ENCODE data around the gene WHAMM. TPM values are rescaled to one million over a fixed set of nuclear protein-coding genes. Genes with fewer than 3 reads are reported as not detected.
"Not testable (repeated sequence)": the region's sequence is repeated elsewhere in the genome, so short reads cannot be mapped to it uniquely, and the experiment has no call there.

The WHAMM gene
- total RNA-seq, 8 experiments from 2014 or later, result 2.2 to 6.6 (median 4.6) TPM

DNA sequence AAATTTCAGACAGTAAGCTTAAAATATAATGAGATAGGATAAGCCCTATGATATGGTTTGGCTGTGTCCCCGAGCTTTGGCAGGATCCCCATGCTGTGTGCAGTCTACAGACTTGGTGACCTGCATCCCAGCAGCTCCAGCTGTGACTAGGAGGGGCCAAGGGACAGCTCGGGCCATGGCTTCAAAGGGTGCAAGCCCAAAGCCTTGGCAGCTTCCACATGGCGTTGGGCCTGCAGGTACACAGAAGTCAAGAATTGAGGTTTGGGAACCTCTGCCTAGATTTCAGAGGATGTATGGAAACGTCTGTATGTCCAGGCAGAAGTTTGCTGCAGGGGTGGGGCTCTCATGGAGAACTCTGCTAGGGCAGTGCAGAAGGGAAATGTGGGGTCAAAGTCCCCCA, 56.2 kb downstream of the WHAMM start:
- ATAC-seq (replicated peaks in 6 of 8); H3K27ac ChIP-seq; in situ Hi-C loops (cut with MboI; ENCODE audit: low pct_unique_long_range_greater_than_20kb in 2 of 9, low sequenced_read_pairs in 9 of 9, unreplicated experiment in 9 of 9); H3K4me3 ChIP-seq; H3K4me1 ChIP-seq (replicated peaks in 1 of 2): not testable (repeated sequence)
- WGBS, 10 experiments, result 33 to 85% (median 63%) methylated on average over 1 to 3 of the region's 4 CpGs; no CpG with 5 or more reads in 4 of the 10 experiments

DNA sequence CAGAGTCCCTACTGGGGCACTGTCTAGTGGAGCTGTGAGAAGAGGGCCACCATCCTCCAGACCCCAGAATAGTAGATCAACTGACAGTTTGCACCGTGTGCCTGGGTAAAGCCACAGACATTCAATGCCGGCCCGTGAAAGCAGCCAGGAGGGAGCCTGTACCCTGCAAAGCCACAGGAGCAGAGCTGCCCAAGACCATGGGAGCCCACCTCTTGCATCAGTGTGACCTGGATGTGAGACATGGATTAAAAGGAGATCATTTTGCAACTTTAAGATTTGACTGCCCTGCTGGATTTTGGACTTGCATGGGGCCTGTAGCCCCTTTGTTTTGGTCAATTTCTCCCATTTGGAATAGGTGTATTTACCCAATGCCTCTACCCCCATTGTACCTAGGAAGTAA, 56.6 kb downstream of the WHAMM start:
- WGBS, 10 experiments, result 100% methylated on average over 2 to 3 of the region's 3 CpGs; no CpG with 5 or more reads in 7 of the 10 experiments
- H3K4me3 ChIP-seq; in situ Hi-C loops (cut with MboI; ENCODE audit: low pct_unique_long_range_greater_than_20kb in 2 of 9, low sequenced_read_pairs in 9 of 9, unreplicated experiment in 9 of 9); ATAC-seq (replicated peaks in 6 of 8); H3K4me1 ChIP-seq (replicated peaks in 1 of 2); H3K27ac ChIP-seq: not testable (repeated sequence)

DNA sequence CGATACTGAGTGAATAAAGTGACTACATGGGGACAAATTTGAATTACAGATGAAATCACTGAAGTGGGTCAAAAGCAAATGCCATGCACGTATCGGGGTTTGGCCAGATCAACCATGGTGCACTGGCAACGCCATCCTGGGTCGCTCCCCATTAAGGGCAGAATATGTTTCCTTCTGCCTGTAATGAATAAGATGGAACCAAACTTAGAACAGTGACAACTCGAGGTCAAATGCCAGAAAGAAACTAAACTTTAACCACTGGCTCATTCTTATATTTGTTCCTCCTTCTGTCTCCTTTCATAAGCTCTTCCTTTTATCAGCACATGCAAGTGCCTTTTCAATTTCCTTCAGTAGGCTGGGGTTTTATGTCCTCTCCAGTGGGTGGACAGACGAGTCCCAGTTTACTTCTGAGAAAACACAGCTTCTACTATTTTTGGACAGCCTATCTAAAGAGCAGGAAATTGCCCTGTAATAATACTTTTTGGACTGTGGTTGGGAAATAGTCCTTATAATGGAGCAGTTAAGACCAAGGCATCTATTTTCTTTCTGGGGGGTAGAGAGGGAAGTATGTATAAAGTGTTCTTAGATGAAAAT, 61.4 kb downstream of the WHAMM start:
- Histone ChIP-seq H3K4me3 (no peak overlapping the region), H3K27ac (no peak overlapping the region), H3K4me1 (replicated peaks in 1 of 2) (no peaks in the 10 kb centered on the region)
- WGBS, 10 experiments, result 38 to 92% (median 80%) methylated on average over 2 to 7 of the region's 7 CpGs; no CpG with 5 or more reads in 1 of the 10 experiments
- no peak for ATAC-seq (replicated peaks in 6 of 8)
- in situ Hi-C loops (cut with MboI; ENCODE audit: low pct_unique_long_range_greater_than_20kb in 2 of 9, low sequenced_read_pairs in 9 of 9, unreplicated experiment in 9 of 9), result no loop called here

DNA sequence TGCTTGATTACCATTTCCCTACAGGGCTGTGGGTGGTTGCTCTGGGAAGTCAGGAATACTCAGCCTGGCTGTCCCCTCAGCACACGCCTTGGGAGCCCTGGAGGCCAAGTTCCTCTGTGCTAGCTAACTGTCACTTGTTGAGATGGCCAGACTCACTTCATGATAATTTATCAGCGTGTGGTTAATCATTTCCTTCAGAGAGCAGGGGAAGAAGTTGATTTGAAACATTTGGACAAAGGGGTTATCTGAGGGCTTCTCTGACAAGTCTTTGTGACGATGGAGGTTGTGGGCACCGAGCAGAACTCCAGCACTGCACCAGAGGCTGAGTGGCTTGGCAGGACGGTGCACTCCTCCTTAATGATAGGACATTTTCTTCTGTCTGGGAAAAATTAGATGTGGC, 61.9 kb downstream of the WHAMM start:
- Histone ChIP-seq H3K4me1 (replicated peaks in 1 of 2) (no peaks in the 10 kb centered on the region), H3K4me3 (no peak overlapping the region), H3K27ac (no peak overlapping the region)
- in situ Hi-C loops (cut with MboI; ENCODE audit: low pct_unique_long_range_greater_than_20kb in 2 of 9, low sequenced_read_pairs in 9 of 9, unreplicated experiment in 9 of 9), result no loop called here
- peak in 1 of 8 experiments; percentile 19 for ATAC-seq (replicated peaks in 6 of 8)
- 25 to 100% (median 54%) methylated on average over 1 to 3 of the region's 5 CpGs; no CpG with 5 or more reads in 4 of the 10 experiments for WGBS, 10 experiments

DNA sequence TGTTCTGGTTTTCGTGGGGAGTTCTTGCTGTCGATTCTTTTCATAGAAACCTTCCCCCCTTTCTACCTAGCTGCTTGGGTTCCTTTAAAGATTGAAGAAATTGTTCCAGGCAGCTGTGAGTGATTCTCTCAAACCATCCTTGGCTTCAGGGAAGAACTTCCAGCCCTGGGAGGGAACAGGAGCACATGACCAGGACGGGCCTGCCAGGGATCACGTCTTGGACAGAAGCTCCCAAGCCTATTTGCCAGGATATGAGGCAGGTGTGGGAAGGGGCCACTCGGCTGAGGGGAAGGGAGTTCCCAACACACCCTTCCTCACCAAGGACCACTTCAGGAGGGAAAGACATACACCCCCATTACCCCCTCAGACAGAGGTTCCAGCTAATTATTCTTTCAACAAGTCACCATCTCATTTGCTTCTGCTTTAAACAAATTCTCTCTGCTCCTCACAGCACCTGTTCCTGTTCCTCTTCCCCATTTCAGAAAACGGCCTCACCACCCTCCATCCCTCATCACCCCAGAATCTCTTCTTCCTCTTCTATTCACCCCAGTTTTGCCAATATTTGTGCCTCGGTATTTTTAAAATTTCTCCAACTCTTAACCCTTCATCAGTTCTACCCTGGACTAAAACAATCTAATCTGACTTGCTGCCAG, 62.5 kb downstream of the WHAMM start:
- Histone ChIP-seq H3K4me1 (replicated peaks in 1 of 2) (no peaks in the 10 kb centered on the region), H3K27ac (no peak overlapping the region), H3K4me3 (no peak overlapping the region)
- in situ Hi-C loops (cut with MboI; ENCODE audit: low pct_unique_long_range_greater_than_20kb in 2 of 9, low sequenced_read_pairs in 9 of 9, unreplicated experiment in 9 of 9), result no loop called here
- WGBS, 10 experiments, result 25 to 93% (median 73%) methylated on average over 2 to 7 of the region's 7 CpGs; no CpG with 5 or more reads in 2 of the 10 experiments
- no peak for ATAC-seq (replicated peaks in 6 of 8)

DNA sequence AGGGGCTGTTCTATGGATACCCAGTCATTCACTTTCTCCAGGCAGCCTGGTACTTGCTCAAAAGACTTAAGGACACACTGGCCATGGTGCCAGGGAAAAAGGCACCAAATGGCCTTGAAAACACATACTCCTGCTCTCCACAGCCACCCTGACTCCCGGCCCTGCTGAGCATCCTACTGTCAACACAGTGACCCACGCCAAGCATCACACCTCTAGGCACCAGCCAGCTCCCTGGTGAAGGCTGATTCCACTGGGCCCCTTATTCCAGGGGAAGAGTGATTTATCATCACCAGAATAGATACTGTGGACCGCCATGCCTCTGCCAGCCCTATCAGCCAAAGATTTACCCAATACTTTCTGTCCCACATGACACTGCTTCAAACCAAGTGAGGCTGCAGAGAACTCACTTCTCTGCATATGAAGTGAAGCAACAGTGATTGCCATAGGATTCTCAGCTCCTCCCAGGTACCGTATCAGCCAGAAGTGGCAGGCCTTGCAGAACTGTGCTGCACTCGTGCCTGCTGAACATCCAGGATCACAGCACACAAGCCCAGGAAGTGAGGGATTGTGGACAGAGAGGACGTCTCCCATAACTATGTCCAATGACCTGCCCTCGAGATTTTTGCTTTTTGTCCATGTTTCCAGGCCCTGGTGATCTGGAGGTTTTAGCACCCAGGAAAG, 63.7 kb downstream of the WHAMM start:
- WGBS, 10 experiments, result 17 to 100% (median 75%) methylated on average over 1 to 4 of the region's 7 CpGs; no CpG with 5 or more reads in 4 of the 10 experiments
- ATAC-seq (replicated peaks in 6 of 8), result no peak
- Histone ChIP-seq H3K4me1 (replicated peaks in 1 of 2) (no peaks in the 10 kb centered on the region), H3K27ac (no peak overlapping the region), H3K4me3 (no peak overlapping the region)
- in situ Hi-C loops (cut with MboI; ENCODE audit: low pct_unique_long_range_greater_than_20kb in 2 of 9, low sequenced_read_pairs in 9 of 9, unreplicated experiment in 9 of 9), result no loop called here

DNA sequence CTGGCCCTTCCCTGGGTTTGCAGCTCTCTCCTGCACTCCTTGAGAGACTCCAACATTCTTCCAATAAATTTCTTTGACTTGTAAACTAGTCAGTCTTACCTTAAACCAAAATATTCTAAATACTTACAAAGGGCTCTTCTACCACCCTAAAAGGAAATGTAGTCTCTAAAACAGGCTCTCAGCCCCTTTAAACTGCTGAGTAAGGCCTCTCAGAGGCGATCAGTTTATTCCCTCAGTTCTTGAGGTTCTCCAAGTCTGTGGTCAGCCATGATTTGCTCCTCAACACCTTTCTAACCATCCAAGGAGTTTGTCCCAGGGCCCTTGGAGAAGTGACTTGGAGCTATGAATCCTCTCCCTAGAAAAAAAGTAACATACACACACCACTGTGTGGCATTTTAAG, 64.8 kb downstream of the WHAMM start:
- Histone ChIP-seq H3K4me1 (replicated peaks in 1 of 2) (no peaks in the 10 kb centered on the region), H3K27ac (no peak overlapping the region), H3K4me3 (no peak overlapping the region)
- WGBS, 10 experiments, result 60 to 100% (median 79%) methylated on average over 1 of the region's 1 CpG; no CpG with 5 or more reads in 6 of the 10 experiments
- ATAC-seq (replicated peaks in 6 of 8), result no peak
- in situ Hi-C loops (cut with MboI; ENCODE audit: low pct_unique_long_range_greater_than_20kb in 2 of 9, low sequenced_read_pairs in 9 of 9, unreplicated experiment in 9 of 9), result no loop called here

DNA sequence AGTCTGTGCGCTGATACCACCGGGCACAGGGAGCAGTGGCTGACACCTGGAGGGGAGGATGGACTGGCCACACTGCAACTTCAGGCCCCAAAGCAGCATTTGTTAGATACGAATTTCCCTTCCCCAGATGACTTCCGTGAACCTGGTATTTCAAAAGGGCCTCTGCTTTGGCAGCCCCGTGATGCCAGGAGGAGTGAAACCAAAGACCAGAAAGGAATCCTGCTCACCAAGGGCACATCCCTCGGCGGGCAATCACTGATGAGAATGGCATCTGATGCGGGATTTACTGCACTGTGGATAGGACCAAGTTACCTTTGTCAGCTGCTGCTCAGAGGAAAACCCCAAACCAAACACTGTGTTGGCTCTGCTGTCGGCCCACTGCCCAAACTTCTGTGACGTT, 65.5 kb downstream of the WHAMM start:
- H3K27ac ChIP-seq, result no peak overlapping the region
- no peak overlapping the region for H3K4me3 ChIP-seq
- ATAC-seq (replicated peaks in 6 of 8), result no peak
- H3K4me1 ChIP-seq (replicated peaks in 1 of 2), result no peaks in the 10 kb centered on the region
- WGBS, 10 experiments, result 40 to 100% (median 79%) methylated on average over 1 to 8 of the region's 10 CpGs; no CpG with 5 or more reads in 2 of the 10 experiments
- in situ Hi-C loops (cut with MboI; ENCODE audit: low pct_unique_long_range_greater_than_20kb in 2 of 9, low sequenced_read_pairs in 9 of 9, unreplicated experiment in 9 of 9), result no loop called here

DNA sequence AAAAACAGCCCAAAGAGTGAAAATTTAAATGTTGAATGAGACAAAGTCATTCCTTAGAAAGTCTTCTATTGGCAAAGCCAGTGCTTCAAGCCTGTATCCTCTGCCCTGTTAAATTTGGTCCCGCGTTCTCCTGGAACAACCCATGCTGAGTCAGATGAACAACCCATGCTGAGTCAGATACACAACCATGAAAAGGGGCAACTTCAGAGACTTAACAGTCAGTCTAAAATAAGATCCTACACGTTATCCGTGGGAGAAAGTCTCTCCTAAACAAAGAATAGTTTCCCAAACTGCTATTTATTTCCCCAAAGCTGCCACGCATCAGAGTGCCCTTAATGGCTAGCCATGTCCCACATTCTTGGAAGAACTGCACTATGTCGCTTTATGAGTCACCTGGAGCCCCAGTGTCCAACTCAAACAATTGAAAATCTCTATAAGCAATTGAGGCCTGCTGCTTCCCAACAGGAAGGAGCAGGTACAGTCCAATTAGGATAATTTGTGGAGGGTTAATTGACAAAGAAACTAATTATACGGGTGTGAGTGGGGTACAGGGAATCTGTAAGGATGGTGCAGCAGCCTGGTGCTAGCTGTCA, 66.1 kb downstream of the WHAMM start:
- H3K4me3 ChIP-seq, result no peak overlapping the region
- WGBS, 10 experiments, result 0 to 100% (median 72%) methylated on average over 1 to 6 of the region's 7 CpGs; no CpG with 5 or more reads in 1 of the 10 experiments
- H3K4me1 ChIP-seq (replicated peaks in 1 of 2), result no peaks in the 10 kb centered on the region
- H3K27ac ChIP-seq, result no peak overlapping the region
- no peak for ATAC-seq (replicated peaks in 6 of 8)
- in situ Hi-C loops (cut with MboI; ENCODE audit: low pct_unique_long_range_greater_than_20kb in 2 of 9, low sequenced_read_pairs in 9 of 9, unreplicated experiment in 9 of 9), result no loop called here

DNA sequence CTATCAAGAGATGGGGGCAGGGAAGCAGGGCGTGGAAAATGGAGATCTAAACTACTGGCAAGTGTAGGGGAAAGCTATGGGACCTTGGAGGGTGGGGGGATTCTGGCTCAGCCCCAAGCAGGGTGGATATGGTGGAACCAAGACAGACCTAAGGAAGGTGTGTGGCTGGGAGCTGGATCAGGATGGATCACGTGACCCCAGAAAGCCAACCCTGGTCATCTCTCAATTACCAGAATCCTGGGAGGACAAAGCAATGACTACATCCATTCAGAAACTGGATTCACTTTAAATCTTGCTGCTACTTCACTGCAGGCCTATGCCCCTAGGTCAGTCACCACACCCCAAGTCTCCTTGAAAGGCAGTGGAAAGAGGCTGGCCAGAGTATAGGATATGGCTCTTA, 68.4 kb downstream of the WHAMM start:
- Histone ChIP-seq H3K4me1 (replicated peaks in 1 of 2) (no peaks in the 10 kb centered on the region), H3K4me3 (no peak overlapping the region), H3K27ac (no peak overlapping the region)
- peak in 2 of 8 experiments; percentile 28 to 42 for ATAC-seq (replicated peaks in 6 of 8)
- WGBS, 10 experiments, result 60 to 100% (median 89%) methylated on average over 1 to 2 of the region's 2 CpGs; no CpG with 5 or more reads in 5 of the 10 experiments
- in situ Hi-C loops (cut with MboI; ENCODE audit: low pct_unique_long_range_greater_than_20kb in 2 of 9, low sequenced_read_pairs in 9 of 9, unreplicated experiment in 9 of 9), result no loop called here

DNA sequence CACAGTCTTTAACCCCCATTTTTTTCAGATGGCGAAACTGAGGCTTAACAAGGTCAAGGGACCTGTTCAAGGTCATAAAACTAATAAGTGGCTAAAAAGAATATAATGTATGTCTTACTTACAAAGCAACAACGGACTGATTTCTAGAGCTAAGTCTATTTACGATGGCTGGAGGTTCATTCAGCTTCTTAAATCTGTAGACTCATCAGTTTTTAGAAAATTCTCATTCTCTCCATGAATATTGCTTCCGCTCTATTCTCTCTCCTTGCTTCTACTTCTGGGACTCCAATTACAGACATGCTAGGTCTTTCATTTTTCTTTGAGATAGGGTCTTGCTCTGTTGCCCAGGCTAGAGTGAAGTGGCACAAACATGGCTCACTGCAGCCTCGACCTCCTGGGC, 68.9 kb downstream of the WHAMM start:
- in situ Hi-C loops (cut with MboI; ENCODE audit: low pct_unique_long_range_greater_than_20kb in 2 of 9, low sequenced_read_pairs in 9 of 9, unreplicated experiment in 9 of 9), result no loop called here
- Histone ChIP-seq H3K4me1 (replicated peaks in 1 of 2) (no peaks in the 10 kb centered on the region), H3K4me3 (no peak overlapping the region), H3K27ac (no peak overlapping the region)
- 73 to 95% (median 86%) methylated on average over 1 to 5 of the region's 5 CpGs for WGBS, 10 experiments
- ATAC-seq (replicated peaks in 6 of 8), result no peak

DNA sequence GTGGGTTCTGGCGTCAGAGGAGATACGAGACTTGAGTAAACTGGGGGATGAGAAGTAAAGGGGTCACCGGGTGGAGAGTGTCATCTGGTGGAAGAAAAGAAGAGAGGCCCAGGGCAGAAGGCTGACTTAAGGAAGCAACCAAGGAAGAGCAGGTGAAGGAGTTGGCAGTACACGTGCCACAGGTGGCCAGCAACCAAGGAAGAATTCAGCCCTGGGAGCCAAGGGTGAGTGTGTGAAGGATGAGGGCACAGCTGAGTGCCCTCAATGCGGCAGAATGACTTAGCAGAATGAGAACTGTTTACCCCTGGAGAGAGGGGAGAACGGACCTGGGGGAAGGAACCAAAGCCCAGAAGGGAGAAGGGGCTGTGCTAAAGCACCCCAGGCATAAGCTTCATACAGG, 71.3 kb downstream of the WHAMM start:
- 76 to 100% (median 86%) methylated on average over 1 to 5 of the region's 6 CpGs; no CpG with 5 or more reads in 2 of the 10 experiments for whole genome bisulfite sequencing, 10 experiments
- H3K4me3 ChIP-seq, result no peak overlapping the region
- in situ Hi-C loops (cut with MboI; ENCODE audit: low pct_unique_long_range_greater_than_20kb in 2 of 9, low sequenced_read_pairs in 9 of 9, unreplicated experiment in 9 of 9), result no loop called here
- ATAC-seq (replicated peaks in 6 of 8), result no peak
- no peaks in the 10 kb centered on the region for H3K4me1 ChIP-seq (replicated peaks in 1 of 2)
- no peak overlapping the region for H3K27ac ChIP-seq

DNA sequence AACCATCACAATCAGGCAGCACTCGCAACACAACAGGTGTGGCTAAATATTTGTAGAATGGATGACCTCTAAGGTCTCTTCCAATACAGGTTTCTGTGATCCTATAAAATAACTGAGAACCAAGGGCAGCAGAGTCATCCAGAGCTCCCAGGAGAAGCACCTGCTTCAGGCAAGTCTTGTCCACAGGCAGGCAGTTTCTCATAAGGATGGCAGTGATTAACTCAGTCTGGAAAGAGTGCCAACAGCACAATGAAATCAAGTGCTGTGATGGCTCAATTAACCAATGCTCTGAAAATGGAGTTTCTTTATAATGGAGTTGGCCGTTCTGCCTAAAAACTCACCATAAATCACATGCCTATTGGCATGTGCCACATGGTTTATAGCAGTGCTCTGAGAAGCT, 72.3 kb downstream of the WHAMM start:
- no peak for ATAC-seq (replicated peaks in 6 of 8)
- Histone ChIP-seq H3K4me3 (no peak overlapping the region), H3K4me1 (replicated peaks in 1 of 2) (no peaks in the 10 kb centered on the region), H3K27ac (no peak overlapping the region)
- 60 to 100% (median 85%) methylated on average over 1 to 2 of the region's 2 CpGs; no CpG with 5 or more reads in 2 of the 10 experiments for WGBS, 10 experiments
- in situ Hi-C loops (cut with MboI; ENCODE audit: low pct_unique_long_range_greater_than_20kb in 2 of 9, low sequenced_read_pairs in 9 of 9, unreplicated experiment in 9 of 9), result no loop called here
